H1 (cell line): ENCODE measurements around the gene SNRPA1. TPM values are rescaled to one million over a fixed set of nuclear protein-coding genes. Genes with fewer than 3 reads are reported as not detected.

Experiments
- polyA plus RNA-seq, 7 experiments: library from polyadenylated mRNA; depleted of rRNA in 3 of 7; stranded (reverse) in 5 of 7; unstranded in 2 of 7; fragments of >200 nt in 5 of 7; fragments of 200-250 nt in 2 of 7; gene quantifications; 1 replicate in 5 of 7; 2 replicates in 1 of 7; 4 replicates in 1 of 7; pipeline versions ENCODE4 v1.2.1 to v1.2.3, GENCODE V29; 2011 to 2013; ENCODE audit warnings: missing spikeins in 2 of 7, mixed read lengths in 2 of 7
- total RNA-seq: library from RNA; stranded (reverse); fragmentation: NEBNext Ultra II Directional; extraction: Animal tissue kit (Norgen Biotek cat#: 25700); gene quantifications from 2 replicates; pipeline ENCODE4 v1.2.1, GENCODE V29; 2021
- TF ChIP-seq, protein P1 (sequence below), 3 experiments: IDR thresholded peaks; 1 replicate in 2 of 3; 2 replicates in 1 of 3; pipeline versions ENCODE4 v1.5.1 to v1.6.1; 2011; ENCODE audit warnings: low read length in 3 of 3, mild to moderate bottlenecking in 3 of 3, inconsistent platforms in 2 of 3, low read depth in 1 of 3, moderate library complexity in 1 of 3; ENCODE audit not compliant: insufficient read depth in 1 of 3; ENCODE audit errors: control extremely low read depth in 1 of 3

SNRPA1 gene
- total and polyA plus RNA-seq, 2 of the 8 experiments (the other 6 are each of a cell fraction or from before 2014, with no cell fraction given) = 140 to 221 TPM

DNA sequence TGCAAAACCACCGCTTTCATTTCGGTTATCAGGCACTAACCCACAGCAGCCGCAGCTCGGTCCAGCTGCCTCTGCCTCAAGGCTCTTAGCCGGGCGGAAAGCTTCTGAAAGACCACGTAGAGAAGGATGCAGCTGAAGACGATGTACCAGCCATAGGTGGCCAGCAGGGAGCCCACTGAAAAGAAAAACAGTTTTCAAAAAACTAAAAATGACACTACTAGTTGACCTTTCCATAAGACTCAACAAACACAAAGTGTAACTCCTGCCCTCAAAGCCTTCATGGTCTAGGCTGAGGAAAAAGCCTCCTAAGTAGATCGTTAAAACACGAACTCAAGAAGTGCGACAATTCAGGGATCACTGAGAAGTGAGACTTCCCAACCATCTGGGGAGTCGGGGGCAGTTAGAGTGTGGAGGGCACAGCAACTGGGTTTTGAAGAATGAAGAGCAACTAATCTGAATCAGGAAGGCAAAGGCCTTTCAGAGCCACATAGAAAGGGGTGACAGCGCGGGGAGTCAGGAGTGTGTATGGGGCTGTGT lies 18.5 kb downstream of the SNRPA1 start (continued):
- TF ChIP-seq, protein P1, sequence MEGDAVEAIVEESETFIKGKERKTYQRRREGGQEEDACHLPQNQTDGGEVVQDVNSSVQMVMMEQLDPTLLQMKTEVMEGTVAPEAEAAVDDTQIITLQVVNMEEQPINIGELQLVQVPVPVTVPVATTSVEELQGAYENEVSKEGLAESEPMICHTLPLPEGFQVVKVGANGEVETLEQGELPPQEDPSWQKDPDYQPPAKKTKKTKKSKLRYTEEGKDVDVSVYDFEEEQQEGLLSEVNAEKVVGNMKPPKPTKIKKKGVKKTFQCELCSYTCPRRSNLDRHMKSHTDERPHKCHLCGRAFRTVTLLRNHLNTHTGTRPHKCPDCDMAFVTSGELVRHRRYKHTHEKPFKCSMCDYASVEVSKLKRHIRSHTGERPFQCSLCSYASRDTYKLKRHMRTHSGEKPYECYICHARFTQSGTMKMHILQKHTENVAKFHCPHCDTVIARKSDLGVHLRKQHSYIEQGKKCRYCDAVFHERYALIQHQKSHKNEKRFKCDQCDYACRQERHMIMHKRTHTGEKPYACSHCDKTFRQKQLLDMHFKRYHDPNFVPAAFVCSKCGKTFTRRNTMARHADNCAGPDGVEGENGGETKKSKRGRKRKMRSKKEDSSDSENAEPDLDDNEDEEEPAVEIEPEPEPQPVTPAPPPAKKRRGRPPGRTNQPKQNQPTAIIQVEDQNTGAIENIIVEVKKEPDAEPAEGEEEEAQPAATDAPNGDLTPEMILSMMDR (IDR thresholded peaks at IDR 0.05; ENCODE audit: control extremely low read depth in 1 of 3, insufficient read depth in 1 of 3, low read depth in 1 of 3, low read length in 3 of 3) = peak in 1 of 3 experiments; percentile 20; a peak in 1 of 4 replicates
- TF ChIP-seq, all 59 proteins: peak for 3
